PC-3 (cell line): ENCODE measurements around the gene GZF1. TPM values are rescaled to one million over a fixed set of nuclear protein-coding genes. Genes with fewer than 3 reads are reported as not detected.

Source experiments
- ATAC-seq: fragments of 200-7000 bp; cut with Tn5 transposase; 2 replicates; pipeline ENCODE4 v1.9.1; 2020; ENCODE audit warnings: mild to moderate bottlenecking, moderate library complexity
- BruUV-seq: library from RNA; stranded (reverse); fragments of 400-500 nt; replicated peaks from 2 replicates; lab custom pipeline; 2021; lab: Mats Ljungman, UMichigan
- CTCF ChIA-PET: fragments of 300-600 bp; sonication (Branson Sonifier 250); formaldehyde crosslinking; loops from one replicate; lab custom pipeline; 2022; ENCODE audit warnings: antibody characterized with exemption; lab: Charles Lee
- POLR2A ChIA-PET: fragments of 300-600 bp; sonication (Branson Sonifier 250); formaldehyde crosslinking; loops from one replicate; lab custom pipeline; 2022; ENCODE audit warnings: antibody characterized with exemption; ENCODE audit not compliant: unreplicated experiment; lab: Charles Lee
- DNase-seq: peaks from one replicate; pipeline ENCODE4 v3.0.0-alpha.2; 2015
- H2AFZ ChIP-seq: fragments of 300-600 bp; sonication (generic); 2 replicates; pipeline ENCODE4 v1.6.0; 2016; ENCODE audit warnings: antibody characterized with exemption, low read length
- H3F3A ChIP-seq: fragments of 300-600 bp; sonication (generic); one replicate; pipeline ENCODE4 v1.6.0; 2017; ENCODE audit warnings: antibody characterized with exemption, low read length, control low read depth, mild to moderate bottlenecking; ENCODE audit not compliant: unreplicated experiment
- H3K27ac ChIP-seq: fragments of 300-600 bp; sonication (generic); 2 replicates; pipeline ENCODE4 v1.5.1; 2016; ENCODE audit warnings: mild to moderate bottlenecking, low read length
- H3K27me3 ChIP-seq: fragments of 300-600 bp; sonication (generic); 2 replicates; pipeline ENCODE4 v1.6.1; 2016; ENCODE audit warnings: low read length, mixed read lengths
- H3K36me3 ChIP-seq: fragments of 300-600 bp; sonication (generic); 2 replicates; pipeline ENCODE4 v1.6.1; 2016; ENCODE audit warnings: low read depth, mixed run types, low read length, mixed read lengths
- H3K4me1 ChIP-seq: fragments of 300-600 bp; sonication (generic); 2 replicates; pipeline ENCODE4 v1.5.1; 2016; ENCODE audit warnings: low read length; ENCODE audit not compliant: insufficient read depth
- H3K4me2 ChIP-seq: fragments of 300-600 bp; sonication (generic); 2 replicates; pipeline ENCODE4 v1.6.0; 2016; ENCODE audit warnings: low read length
- H3K4me3 ChIP-seq: fragments of 300-600 bp; sonication (generic); 2 replicates; pipeline ENCODE4 v1.5.1; 2016; ENCODE audit warnings: mild to moderate bottlenecking, low read length, mixed read lengths
- H3K79me2 ChIP-seq: fragments of 300-600 bp; sonication (generic); 2 replicates; pipeline ENCODE4 v1.6.1; 2017; ENCODE audit warnings: low read length, mixed read lengths
- H3K9ac ChIP-seq: fragments of 300-600 bp; sonication (generic); 2 replicates; pipeline ENCODE4 v1.6.0; 2016; ENCODE audit warnings: mild to moderate bottlenecking, low read length
- H3K9me2 ChIP-seq: fragments of 300-600 bp; sonication (generic); replicated peaks from 2 replicates; pipeline ENCODE4 v1.6.1; 2016; ENCODE audit warnings: mixed run types, low read length, mixed read lengths
- H3K9me3 ChIP-seq: fragments of 300-600 bp; sonication (generic); 2 replicates; pipeline ENCODE4 v1.6.1; 2016; ENCODE audit warnings: low read length, mixed read lengths
- H4K20me1 ChIP-seq: fragments of 300-600 bp; sonication (generic); 2 replicates; pipeline ENCODE4 v1.6.1; 2016; ENCODE audit warnings: low read length, mixed read lengths
- CTCF ChIP-seq: fragments of 300-600 bp; sonication (generic); conservative IDR thresholded peaks from 2 replicates; pipeline ENCODE4 v1.5.1; 2017; ENCODE audit warnings: antibody characterized with exemption, low read depth, mild to moderate bottlenecking, low read length
- EZH2 ChIP-seq: fragments of 300-600 bp; sonication (generic); IDR thresholded peaks from one replicate; pipeline ENCODE4 v1.6.1; 2017; ENCODE audit warnings: antibody characterized with exemption, mild to moderate bottlenecking, low read length; ENCODE audit not compliant: unreplicated experiment
- EZH2phosphoT487 ChIP-seq: fragments of 300-600 bp; sonication (generic); IDR thresholded peaks from 2 replicates; pipeline ENCODE4 v1.6.1; 2018; ENCODE audit warnings: mild to moderate bottlenecking, antibody characterized with exemption, low read length, borderline replicate concordance
- intact Hi-C: fragments of 100-400 bp; cut with micrococcal nuclease; formaldehyde crosslinking; loops from 2 replicates; pipeline ENCODE4 v1.9.0; 2023
- total RNA-seq: library from RNA; depleted of rRNA; stranded (reverse); fragments of >200 nt; gene quantifications from 2 replicates; pipeline ENCODE4 v1.2.3, GENCODE V29; 2014

GZF1 gene
- total RNA-seq, 1 experiment from 2014 or later = 16.0 TPM

GRCh38 chr20:23325107-23325506 lies 36.9 kb upstream of the GZF1 start:
- no peak overlapping the region for H2AFZ ChIP-seq
- no peak for TF ChIP-seq EZH2phosphoT487
- TF ChIP-seq CTCF = no peak
- no peaks in the 10 kb centered on the region for H3K9me2 ChIP-seq
- H4K20me1 ChIP-seq = no peaks in the 10 kb centered on the region
- DNase-seq (no peak), ATAC-seq (no peak)
- no peaks in the 10 kb centered on the region for H3K9me3 ChIP-seq
- no TSS peak for BruUV-seq
- H3K79me2 ChIP-seq = no peaks in the 10 kb centered on the region
- ChIA-PET CTCF (no interaction called here), POLR2A (no interaction called here)
- H3K4me1 ChIP-seq = no peaks in the 10 kb centered on the region
- no peaks in the 10 kb centered on the region for H3K36me3 ChIP-seq
- intact Hi-C loops = no loop called here
- H3K9ac ChIP-seq = no peak overlapping the region
- H3K4me3 ChIP-seq = no peak overlapping the region
- no peak overlapping the region for H3K4me2 ChIP-seq
- H3F3A ChIP-seq = no peaks in the 10 kb centered on the region
- H3K27me3 ChIP-seq = peaks cover 22% of the 10 kb centered on the region; the same call in 1 of the 2 replicates
- H3K27ac ChIP-seq = no peak overlapping the region

DNA sequence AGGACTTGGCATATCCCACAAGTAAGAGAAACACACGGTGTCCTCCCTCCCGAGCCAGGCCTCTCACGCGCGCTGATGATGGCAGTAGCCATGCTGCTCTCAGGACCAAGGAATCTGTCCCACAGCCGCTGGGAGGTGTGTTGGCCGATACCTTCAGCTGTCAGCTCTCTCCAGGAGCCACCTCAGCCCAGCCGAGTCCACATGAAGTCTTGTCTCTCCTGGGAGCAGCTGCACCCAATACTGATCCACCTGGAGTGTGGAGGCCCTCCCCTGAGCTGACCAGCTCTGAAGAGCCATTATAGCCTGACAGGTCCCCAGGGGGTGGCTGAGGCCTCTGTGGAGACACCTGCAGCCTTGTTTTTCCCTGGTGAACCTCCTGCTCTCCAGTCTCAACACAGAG lies 35.2 kb upstream of the GZF1 start:
- H3K9me2 ChIP-seq = no peaks in the 10 kb centered on the region
- CTCF ChIA-PET = no interaction called here
- DNase-seq (no peak), ATAC-seq (no peak)
- H3K79me2 ChIP-seq = no peaks in the 10 kb centered on the region
- no peaks in the 10 kb centered on the region for H3K4me1 ChIP-seq
- intact Hi-C loops = no loop called here
- peaks cover 22% of the 10 kb centered on the region; the same call in 1 of the 2 replicates for H3K27me3 ChIP-seq
- H3K9me3 ChIP-seq = no peaks in the 10 kb centered on the region
- H3F3A ChIP-seq = no peaks in the 10 kb centered on the region
- BruUV-seq = no TSS peak
- TF ChIP-seq EZH2phosphoT487 (no peak), EZH2 (no peak), CTCF (no peak)
- H3K36me3 ChIP-seq = no peaks in the 10 kb centered on the region
- no peak overlapping the region for H2AFZ ChIP-seq
- H3K27ac ChIP-seq = no peak overlapping the region
- no peak overlapping the region for H3K9ac ChIP-seq
- no peak overlapping the region for H3K4me3 ChIP-seq
- no peak overlapping the region for H3K4me2 ChIP-seq
- H4K20me1 ChIP-seq = no peaks in the 10 kb centered on the region
- POLR2A ChIA-PET = no interaction called here

DNA sequence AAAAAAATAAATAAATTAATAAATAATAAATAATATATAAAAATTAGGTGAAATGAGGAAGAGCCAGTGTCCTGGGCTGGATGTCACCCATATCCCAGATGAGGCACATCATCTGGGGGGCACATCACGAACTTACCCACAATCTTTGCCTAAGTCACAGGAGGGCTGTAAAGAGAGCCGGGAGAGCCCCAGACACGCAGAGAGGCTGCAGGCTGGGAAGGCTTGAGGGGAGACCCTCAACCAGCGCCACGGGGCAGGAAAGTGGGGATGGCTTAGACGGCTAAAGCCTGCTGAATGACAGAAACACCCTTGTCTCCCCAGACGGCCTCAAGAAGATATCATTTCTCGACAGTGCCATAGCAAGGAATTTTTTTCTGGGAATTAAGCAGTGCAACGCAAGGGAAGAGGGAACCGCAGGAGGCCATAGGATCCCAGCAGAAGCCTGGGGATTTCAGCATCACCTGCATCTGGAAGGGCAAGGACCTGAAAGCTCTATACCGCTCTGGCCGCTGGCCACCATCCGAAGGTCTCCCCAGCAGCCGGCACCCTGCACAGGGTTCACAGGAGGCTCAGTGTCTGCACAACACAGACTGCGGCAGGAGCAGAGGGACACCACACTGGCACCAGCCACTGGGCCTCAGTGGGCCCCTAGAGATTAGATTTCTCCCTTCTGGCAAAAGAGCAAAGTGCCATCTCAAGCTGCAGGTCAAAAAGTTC lies 34.2 kb upstream of the GZF1 start:
- intact Hi-C loops = no loop called here
- no peaks in the 10 kb centered on the region for H3K36me3 ChIP-seq
- no peaks in the 10 kb centered on the region for H3K9me2 ChIP-seq
- no peak for ATAC-seq
- no peak overlapping the region for H3K27ac ChIP-seq
- H3F3A ChIP-seq = no peaks in the 10 kb centered on the region
- no peak overlapping the region for H3K9ac ChIP-seq
- H3K4me3 ChIP-seq = no peak overlapping the region
- TF ChIP-seq EZH2 (no peak), CTCF (no peak), EZH2phosphoT487 (no peak)
- H3K4me2 ChIP-seq = no peak overlapping the region
- ChIA-PET CTCF (no interaction called here), POLR2A (no interaction called here)
- no peak overlapping the region for H2AFZ ChIP-seq
- DNase-seq = no peak
- peaks cover 22% of the 10 kb centered on the region; the same call in 1 of the 2 replicates for H3K27me3 ChIP-seq
- no peaks in the 10 kb centered on the region for H4K20me1 ChIP-seq
- H3K79me2 ChIP-seq = no peaks in the 10 kb centered on the region
- BruUV-seq = no TSS peak
- no peaks in the 10 kb centered on the region for H3K9me3 ChIP-seq
- no peaks in the 10 kb centered on the region for H3K4me1 ChIP-seq
